GM19463 (cell line): Measurements from ENCODE around the gene FAM184A.
"Not testable (repeated sequence)": the region's sequence is repeated elsewhere in the genome, so short reads cannot be mapped to it uniquely, and the experiment has no call there.

Experiments used
- ATAC-seq: cut with Tn5 transposase; IDR thresholded peaks from one replicate; pipeline ENCODE4 v1.9.1; 2021; ENCODE audit warnings: mild to moderate bottlenecking, moderate library complexity; ENCODE audit not compliant: unreplicated experiment

The FAM184A gene

DNA sequence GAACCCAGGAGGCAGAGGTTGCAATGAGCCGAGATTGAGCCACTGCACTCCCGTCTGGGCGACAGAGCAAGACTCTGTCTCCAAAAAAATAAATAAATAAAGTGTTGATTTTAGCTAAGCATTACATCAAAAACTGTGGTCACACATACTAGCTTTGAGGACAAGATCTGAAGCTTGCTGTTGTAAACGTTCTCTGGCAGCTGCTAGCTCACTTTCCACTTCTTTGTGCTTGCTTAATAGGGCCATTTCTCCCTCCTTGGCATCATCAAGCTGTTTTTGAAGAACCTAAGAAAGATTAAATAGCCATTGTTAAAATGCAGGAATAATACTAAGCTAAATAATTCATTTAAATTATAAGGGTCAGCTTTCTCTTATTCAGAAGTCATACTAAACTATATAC is 55.7 kb downstream of the FAM184A start:
- no peak for ATAC-seq

DNA sequence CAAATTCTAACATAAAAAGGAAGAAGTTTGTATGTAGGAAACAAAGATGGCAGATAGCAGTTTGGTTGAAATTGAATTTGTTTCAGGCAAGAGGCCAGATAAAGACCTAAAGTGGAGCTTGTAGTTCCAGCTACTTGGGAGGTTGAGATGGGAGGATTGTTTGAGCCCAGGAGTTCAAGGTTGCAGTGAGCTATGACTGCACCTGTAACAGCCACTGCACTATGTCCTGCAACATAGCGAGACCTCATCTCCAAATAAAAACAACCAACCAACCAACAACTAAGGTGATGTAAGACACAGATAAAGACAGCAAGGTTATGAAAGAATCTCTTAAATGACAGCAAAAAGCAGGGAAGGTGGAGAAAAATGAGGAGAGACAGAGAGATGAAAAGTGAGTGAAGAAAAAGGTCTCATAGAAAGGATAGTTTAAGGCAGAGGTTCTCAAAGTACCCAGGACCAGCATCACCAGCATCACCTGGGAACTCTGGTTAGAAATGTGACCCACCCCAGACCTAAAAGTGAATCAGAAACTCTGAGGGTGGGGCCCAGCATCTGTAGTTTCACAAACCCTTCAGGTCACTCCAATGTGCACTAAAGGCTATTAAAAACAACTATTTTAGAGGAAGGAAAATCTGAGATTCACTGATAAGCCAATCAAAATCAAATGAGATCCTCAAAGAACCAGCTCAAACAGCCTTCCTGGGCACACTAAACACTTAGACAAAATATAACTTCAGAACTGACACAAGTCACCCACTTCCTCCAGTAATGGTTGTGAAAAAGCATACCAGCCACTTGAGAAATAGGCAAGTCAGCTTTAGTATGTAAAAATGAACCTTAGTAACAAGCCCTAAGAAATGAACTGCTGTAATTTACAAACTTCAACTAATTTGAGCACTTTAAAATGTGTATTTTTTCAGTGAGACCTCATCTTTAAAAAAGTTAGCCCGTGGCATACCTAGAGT is 57.6 kb downstream of the FAM184A start:
- ATAC-seq: no peak

DNA sequence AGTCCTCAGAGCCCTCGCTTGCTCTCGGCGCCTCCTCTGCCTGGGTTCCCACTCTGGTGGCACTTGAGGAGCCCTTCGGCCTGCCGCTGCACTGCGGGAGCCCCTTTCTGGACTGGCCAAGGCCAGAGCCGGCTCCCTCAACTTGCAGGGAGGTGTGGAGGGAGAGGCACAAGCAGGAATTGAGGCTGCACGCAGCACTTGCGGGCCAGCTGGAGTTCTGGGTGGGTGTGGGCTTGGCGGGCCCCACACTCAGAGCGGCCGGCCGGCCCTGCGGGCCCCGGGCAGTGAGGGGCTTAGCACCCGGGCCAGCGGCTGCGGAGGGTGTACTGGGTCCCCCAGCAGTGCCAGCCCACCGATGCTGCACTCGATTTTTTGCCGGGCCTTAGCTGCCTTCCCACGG is 63.3 kb downstream of the FAM184A start:
- ATAC-seq: not testable (repeated sequence)

DNA sequence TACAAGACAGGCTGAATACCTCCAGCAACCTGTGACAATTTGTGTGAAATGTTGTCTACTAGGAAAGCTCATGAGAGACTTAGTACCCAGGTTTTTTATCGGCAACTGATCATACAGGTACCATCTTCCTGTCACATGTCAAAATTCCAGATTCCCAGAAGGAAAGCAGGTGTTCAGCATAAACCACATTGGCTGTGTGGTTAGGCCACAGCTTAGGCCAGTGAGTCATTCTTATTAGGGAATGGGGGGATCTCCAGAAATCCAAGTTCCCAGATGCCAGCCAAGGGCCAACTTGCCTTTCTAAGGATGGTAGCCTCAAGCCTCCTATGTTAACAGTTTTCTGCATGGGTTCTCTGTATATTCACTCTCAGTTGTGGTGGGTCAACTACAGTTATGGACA is 65.9 kb downstream of the FAM184A start:
- no peak for ATAC-seq

DNA sequence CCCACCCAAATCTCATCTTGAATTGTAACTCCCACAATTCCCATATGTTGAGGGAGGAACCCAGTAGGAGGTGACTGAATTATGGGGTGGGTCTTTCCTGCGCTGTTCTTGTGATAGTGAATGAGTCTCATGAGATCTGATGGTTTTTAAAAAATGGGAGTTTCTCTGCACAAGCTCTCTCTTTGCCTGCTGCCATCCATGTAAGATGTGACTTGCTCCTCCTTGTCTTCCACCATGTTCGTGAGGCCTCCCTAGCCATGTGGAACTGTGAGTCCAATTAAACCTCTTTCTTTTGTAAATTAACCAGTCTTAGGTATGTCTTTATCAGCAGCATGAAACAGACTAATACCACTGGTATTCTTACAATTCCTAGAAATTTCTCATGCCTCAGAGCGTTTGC is 69.2 kb downstream of the FAM184A start:
- ATAC-seq: not testable (repeated sequence)

DNA sequence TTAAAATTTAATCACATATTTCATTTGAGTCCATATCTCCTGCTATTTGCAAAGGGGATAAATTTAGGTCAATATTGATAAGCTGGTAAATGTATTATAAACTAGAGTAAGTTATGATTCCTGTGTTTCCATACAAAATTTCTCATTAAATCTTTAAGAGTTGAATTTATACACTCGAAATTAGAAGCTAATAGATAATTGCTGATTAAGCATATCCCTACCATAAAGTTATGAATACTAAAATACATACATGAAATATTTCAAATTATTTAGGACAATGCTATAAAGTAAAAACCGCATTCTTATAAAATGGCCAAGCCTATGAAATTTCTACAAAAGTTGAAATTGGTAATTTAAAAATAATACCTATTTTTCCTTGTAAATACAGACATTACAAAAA is 71.5 kb downstream of the FAM184A start:
- no peak for ATAC-seq

DNA sequence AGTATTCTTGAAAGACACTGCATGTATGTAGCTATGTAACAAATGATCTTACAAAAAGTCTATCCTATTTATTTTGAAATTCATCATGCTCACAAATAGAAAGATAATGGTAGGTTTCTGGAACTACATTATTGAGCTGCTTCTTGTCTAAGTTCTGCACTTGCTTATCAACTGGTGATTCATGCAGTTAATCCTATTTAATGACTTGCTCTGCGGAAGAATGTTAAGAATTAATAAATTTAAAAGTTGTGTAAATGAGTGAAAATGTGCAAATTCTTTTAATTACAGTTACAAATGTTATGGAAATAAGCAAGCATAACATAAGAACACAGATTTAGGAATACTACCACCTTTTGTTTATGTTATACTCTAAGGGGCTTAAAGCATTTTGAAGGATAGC is 76.4 kb downstream of the FAM184A start:
- no peak for ATAC-seq

DNA sequence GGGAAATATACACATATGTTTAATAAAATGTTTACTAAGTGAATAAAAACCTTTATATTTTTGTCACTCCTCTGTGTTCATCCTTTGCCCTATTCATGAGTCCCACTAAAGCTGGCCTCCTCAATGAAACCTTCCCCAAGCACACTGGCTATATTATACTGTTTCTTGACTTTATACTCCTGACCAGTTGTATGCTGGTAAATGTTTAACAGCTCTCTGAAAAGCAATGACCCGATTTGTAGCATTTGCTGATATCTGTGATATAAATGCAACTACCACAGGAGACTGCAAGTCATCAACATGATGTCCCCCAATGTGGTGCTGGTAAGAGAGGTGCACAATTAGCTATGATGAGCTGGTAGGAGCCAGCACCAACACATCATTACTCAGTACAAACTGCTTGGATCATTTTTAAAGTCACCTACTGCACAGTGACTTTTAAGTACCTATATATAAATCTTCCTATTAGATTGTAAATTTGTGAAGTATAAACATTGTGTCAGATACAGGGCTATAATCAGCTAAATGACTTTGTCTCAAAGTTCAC is 78.9 kb downstream of the FAM184A start:
- no peak for ATAC-seq

DNA sequence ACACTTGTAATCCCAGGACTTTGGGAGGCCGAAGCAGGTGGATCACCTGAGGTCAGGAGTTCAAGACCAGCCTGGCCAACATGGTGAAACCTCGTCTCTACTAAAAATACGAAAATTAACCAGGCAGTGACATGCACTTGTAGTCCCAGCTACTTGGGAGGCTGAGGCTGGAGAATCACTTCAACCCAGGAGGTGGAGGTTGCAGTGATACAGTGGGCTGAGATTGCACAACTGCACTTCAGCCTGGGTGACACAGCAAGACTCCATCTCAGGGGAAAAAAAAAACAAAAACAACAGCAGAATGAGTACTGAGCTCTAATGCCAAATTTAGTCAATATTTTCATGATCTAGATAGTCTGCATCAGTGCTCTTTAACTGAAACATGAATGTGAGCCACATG is 81.0 kb downstream of the FAM184A start:
- not testable (repeated sequence) for ATAC-seq

DNA sequence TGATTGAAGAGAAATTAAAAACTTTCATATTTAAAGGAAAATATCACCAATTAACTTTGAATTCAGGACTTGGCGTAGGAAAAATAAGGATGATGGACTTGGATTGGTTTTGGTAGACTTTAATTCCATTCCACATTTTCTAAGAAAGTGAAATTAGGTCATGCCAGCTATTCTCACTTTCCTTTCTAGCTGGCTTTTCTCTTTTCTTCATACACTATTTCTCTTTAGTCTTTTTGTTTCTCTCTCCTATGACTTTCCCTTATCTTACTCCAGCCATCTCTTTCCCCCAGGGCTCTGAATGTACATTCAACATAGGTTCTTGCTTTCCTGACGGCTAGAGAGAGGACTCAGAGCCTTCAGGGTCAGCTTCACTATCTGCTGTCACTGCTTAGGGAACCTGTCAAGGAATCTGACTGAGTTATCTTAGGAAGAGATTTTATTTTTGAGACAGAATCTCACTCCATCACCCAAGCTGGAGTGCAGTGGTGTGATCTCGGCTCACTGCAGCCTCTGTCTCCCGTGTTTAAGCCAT is 82.1 kb downstream of the FAM184A start:
- no peak for ATAC-seq

DNA sequence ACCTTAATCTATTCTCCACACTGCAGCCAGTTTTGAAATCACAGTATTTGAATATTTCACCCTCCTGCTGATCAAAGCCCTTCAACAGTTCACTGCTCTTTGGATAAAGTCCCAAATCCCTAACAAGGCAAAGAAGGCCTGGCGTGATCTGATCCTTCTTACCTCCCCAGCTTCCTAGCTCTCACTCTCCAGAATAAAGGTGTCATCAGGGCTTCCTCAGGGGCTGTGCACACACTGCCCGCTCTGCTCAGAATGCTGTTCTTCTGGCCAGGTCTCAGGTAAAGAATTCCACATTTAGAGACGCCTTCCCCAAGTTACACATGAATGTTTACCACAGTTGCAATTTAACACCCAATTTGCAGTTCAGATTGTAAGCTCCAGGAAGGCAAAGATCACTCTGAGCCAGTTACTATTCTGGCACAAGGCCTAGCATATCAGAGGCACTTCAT is 84.6 kb downstream of the FAM184A start:
- no peak for ATAC-seq

DNA sequence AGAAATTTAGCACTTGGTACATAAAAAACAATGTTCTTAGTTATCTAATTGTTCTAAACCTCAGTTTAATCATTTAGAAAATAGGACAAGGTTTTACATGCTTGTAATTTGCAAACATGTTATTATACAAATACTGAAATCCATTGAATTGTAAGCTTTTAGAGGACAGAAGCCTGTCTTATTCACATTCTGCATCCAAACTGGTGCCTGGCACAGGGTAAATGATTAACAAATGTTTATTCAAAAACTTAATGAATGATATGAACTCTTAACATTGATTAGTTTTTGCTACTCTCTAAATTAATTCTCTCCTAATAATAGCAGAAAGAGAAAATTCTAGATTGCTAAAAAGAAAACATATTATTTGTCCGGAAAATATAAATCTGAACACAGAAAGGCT is 85.1 kb downstream of the FAM184A start:
- no peak for ATAC-seq

DNA sequence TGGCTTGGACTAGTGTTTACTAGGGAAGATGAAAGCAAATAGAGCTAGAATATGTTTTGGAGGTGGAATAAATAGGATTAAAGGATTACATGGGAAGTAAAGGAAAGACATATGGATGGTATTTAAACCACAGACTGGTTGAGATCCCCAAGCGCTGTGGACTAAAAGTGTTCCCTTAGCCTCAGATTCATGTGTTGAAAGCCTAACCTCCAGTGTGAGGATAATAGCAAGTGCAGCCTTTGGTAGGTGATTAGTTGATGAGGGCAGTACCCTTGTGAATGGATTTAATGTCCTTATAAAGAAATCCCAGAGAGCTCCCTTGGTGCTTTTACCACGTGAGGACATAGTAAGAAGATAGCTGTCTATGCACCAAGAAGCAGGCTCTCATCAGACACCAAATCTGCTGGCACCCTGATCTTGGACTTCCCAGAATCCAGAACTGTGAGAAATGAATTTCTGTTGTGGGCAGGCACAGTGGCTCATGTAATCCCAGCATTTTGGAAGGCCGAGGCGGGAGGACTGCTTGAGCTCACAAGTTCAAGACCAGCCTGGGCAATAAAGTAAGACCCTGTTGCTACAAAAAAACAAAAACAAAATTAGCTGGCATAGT is 86.2 kb downstream of the FAM184A start:
- no peak for ATAC-seq

DNA sequence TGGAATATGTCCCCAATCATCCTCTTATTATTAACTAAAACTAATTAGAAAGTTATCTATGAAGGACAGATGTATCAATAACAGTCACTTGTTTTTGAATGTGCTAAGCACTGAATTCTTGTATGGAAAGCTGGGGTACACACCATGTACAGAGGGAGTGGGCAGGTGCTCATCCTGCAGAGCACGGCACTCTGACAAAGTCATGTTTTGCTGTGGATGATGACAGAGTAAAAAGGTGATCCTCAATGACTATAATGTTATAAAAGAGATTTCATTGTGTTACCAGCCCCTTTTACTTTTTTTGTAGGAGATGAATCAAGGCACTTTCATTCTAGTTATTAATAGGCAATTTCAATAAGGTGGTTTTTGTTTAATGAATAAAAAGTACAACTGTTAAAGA is 92.2 kb downstream of the FAM184A start:
- no peak for ATAC-seq

DNA sequence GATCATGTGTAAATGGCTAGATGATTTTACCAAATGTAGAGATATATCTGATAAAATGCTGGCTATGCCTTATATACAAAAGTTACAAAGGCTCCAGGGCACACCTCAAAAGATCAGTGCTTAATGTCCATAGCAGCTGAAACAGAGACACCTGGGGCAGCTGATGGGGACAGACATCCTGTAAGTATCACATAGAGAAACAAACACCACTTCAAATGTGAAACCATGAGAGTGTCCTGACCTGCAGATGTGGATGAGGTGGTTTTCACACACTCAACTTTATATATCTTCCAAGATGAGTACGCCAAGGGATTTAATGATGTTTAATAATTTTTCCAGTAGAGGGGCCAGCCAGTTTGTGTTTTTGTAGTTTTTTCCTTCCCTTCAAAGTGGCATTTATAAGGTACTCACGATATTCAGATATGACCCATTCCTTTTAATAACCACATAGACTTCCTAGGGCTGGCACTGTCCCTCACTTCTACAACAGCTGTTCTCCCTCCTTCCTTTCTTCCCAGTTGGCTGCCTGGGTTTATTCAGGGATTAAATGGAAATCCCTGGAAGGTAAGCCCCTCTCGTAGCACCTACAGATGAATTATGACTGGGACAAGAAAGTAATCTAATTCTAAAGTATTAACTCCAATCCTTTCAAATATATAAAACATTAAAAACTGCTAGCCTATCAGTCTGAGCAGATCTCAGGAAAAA is 93.2 kb downstream of the FAM184A start:
- ATAC-seq: no peak

DNA sequence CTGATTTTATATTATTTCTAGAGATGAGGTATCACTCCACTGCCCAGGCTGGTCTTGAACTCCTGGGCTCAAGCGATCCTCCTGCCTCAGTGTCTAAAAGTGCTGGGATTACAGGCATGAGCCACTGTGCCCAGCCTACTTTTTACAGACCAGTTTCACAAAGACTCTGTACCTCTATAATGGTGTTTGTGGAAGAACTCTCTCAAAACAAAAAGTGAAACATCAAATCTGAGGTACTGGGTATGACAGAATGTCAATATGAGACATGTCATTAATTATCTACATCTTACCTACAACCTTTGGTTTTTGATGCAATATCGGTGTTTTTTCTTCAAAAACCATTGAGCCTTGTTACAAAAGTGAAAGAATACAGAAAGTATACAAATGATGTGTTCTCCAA is 94.1 kb downstream of the FAM184A start:
- ATAC-seq: no peak

DNA sequence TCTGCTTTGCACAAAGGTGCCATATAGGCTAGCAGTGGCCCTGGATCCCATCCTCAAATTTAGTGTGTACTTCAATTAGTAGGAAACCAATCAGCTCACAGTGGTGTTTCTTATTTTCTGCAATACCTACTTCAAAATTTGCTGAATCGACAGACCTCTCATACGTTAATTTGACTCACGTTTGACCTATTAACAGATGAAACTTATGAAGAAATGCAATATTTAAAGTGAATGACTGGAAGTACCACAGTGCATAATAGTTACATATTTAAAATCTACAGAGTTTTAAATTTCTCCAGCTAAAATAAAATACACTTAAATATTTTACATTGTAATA is 95.9 kb downstream of the FAM184A start:
- no peak for ATAC-seq

DNA sequence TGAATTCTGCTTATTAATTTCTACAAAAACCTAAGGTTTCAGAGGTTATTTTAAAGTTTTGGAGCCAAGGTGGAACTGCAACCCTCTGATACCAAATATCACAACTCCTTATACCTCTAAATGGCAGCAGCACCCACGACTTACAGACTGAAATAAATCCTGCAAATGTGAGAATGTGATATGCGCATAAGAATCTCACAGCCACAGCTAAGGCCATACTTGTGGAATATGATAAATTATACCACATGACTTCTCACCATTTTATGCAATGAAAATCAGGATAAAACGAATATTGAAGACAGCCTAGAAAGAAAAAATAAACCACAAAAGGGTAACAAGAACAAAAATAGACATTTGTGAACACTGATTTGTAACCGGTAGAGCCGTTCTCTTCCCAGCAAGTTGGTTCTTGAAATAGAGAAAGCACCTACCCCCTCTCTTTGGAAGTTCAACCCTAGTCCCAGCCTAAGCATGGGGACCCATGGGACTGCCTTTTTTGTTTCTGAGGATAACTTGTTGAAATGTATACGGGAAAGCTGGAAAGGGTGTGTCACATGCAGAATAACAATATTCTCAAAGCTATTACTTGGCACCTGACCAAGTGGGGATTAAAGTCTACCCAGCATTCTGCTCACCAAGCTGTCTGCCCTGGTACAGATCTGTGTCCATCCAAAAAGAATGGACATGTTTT is 96.4 kb downstream of the FAM184A start:
- ATAC-seq: no peak

DNA sequence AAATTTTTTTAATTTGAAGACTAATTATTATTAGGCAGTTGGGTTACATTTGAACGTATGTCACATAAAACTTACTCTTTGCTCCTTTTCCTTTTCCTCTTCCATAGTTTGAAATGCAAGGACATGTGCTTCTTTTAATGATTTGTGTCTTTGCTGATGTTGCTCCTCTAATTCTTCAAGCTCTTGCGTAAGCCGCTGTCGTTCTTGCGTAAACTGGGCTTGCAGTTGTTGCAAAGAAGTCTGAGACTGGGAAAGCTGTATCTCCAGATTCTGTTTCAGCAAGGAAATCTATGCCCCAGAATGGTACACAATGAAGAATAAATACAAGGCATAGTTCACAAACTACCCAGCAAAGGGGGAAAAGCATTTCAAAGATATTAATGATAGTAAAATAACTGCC is 98.4 kb downstream of the FAM184A start:
- ATAC-seq: no peak

DNA sequence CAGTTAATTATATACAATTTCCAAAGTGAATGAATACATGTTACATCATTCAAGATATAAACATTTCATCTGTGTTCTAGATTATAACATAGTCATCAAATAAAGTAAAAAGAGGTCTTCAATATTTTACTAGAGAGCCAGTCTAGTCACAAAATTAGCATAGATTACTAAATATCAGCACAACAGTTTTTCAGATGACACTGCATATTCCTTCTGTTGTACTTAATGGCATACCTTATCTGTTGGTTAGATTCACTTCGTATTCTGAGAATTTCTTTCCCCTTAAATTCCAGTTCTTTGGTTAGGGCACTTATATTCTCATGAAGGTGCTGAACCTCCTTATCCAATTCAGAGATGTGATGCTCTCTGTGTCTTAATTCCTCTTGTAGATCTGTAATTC is 103.7 kb downstream of the FAM184A start:
- no peak for ATAC-seq

DNA sequence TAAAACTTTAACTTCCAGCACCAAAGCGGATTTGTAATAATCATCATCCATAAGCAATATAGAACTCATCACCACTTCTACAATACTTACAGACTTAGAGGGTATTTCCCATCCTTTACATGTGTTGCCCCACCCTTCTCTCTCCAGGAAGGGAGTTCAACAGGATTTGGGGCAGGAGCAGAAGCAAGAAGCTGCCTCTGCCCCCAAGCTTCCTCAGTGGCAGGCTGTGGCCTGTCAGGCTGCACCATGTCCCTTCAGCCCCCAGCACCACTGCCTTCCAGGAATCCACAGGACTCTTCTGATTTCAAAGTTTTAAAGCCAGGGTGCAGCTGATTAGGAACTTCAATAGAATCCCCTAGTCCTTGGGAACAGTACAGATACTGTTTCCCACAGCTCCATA is 106.8 kb downstream of the FAM184A start:
- ATAC-seq: no peak
